ENCODE measurements around the gene NFE2L1.

- no peak for TF ChIP-seq CTCF (IDR thresholded peaks at IDR 0.05; ENCODE audit: low read depth, low read length)
- TF ChIP-seq EZH2phosphoT487 (IDR thresholded peaks at IDR 0.05; ENCODE audit: low read depth), result no peak
These were observed 48.6 kb upstream of the NFE2L1 start for GRCh38 chr17:47999582-47999981.

All from OCI-LY3 (cell line).